Inflammatory macrophage (primary cell): ENCODE results near the gene C3orf52.

Experiments used
- DNase-seq, 2 donors: peaks; one replicate each; pipeline ENCODE4 v3.0.0-alpha.2; 2020 to 2022

C3orf52 gene

DNA sequence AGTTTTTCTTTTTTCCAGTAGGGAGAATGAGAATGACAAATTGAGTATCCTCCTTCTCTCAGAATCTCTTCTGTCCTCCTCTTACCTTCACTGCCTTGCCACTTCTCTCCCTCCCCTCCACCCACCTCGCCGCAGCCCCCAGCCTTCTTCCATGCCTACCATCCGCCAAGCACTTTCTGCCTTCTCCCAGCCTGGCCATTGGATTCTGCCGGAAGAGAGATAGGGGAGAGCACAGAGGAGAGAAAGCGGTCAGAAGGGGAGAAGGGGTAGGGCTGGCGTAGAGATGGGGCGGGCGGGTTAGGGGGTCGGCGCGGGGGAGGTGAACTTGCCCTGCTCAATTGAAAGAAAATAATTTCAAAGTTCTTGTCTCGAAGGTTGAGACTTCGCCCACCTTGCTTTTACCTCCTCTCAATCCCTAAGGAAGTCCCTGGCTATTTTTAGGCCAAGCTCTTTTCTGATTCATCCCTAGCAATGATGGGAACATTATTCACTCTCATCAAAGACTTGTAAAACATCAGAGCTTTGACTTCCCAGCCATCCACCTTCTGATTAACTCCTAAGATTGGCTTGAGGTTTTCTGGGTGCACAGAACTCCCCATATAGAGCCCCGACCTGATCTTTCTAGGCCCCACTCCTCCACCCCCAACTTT, 811 bp downstream of the C3orf52 start:
- no peak for DNase-seq

DNA sequence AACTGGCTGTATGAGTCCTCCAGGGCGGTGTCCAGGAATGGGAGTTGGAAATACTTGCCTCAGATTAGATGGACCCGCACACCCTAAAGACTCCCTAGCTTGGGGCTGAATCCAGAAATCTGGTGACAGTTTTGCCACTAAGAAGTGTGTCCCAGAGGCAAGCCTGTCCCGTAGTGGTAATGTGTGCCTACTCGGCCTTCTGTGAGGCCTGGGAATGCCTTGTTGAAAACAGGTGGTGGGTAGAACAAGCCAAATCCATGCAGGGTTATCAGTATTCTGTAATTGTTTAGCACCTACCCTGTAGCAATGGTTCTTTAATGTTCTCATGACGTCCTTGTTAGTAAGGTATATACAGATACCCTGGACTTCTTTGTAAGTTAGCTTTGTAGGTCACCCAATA, 1.6 kb downstream of the C3orf52 start:
- DNase-seq = no peak

DNA sequence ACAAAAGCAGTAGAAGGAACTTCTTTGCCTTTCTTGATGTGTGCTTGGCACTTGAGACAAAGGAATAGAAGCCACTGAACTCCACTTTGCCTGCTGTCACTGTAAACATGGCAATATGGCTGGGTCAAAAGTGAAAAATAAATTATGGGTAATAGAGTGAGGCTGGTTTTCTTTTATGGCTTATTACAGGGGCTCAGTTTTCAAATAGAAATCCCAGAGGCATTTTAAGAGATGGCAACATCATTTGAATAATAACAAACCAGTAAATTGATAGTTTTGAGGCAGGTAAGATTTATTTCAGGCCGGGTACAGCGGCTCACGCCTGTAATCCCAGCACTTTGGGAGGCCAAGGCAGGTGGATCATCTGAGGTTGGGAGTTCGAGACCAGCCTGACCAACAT, 2.8 kb downstream of the C3orf52 start:
- no peak for DNase-seq

DNA sequence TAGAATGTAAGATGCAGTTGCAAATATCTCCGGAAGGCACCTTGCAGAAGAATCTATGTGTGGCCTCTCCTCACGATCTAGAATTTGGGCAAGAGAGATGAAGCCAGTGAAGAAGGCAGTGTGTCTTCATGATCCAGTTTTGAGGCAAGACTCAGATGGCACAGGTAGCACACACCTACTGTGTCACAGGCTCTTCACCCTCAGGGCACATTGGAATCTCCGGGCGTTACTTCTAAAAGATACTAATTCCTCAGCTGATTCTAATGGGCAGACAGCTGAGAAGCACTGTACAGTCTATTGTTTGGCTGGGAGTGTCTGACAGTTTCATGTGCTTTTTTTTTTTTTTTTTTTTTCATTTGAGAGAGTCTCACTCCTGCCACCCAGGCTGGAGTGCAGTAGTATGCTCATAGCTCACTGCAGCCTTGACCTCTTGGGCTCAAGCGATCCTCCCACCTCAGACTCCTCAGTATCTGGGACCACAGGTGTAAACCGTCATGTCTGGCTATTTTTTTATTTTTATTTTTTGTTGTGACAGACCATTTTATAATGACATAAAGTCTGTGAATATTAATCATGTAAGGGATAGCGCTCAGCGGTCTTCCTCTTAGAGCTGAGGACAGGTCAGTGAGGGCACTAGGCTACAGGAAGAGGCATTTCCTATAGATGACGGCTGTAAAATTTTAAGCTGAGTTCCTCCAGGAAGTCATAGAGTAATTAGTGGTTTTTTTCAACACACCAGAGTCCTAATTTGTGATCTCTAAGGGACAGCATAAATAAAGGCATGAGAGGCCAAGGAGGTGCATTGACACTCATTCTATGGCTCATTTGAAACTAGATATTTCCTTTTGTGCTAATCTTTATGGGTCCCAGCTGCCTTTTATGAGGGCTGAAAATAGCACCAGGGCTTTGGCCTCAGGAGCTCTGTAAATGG, 4.0 kb downstream of the C3orf52 start:
- DNase-seq = peak; percentile 12 to 55

DNA sequence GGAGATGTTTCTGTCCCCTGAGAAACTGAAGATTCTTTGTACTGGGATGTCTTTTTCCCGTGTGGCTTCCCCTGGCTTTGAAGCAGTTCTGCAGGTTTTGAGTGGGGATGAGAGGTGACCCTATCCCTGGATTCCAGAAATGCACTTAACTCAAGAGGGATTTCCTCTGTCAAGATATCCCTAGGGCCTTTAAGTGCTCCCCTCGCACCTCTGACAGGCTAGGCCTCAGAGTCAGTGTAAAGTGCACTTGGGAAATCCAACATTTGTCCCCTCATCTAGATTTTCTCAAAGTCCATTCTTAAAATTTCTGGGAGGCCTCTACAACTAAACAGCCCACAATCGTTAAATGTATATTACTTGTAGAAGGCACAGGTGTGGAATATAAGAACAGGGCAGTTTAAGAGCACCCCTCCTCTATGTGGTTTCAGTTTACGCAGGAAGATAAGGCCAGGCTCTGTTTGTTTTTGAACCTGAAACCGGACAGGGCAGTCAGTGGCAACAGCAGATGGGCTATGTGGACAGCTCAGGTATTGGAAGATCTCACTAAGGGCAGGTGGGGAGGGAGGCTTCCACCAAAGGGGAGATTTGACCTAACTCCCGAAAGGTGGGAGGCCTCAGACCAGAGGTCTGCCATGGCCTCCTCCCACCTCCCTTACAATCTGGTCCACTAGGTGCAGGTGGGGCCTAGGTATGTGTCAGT, 4.8 kb downstream of the C3orf52 start:
- no peak for DNase-seq

DNA sequence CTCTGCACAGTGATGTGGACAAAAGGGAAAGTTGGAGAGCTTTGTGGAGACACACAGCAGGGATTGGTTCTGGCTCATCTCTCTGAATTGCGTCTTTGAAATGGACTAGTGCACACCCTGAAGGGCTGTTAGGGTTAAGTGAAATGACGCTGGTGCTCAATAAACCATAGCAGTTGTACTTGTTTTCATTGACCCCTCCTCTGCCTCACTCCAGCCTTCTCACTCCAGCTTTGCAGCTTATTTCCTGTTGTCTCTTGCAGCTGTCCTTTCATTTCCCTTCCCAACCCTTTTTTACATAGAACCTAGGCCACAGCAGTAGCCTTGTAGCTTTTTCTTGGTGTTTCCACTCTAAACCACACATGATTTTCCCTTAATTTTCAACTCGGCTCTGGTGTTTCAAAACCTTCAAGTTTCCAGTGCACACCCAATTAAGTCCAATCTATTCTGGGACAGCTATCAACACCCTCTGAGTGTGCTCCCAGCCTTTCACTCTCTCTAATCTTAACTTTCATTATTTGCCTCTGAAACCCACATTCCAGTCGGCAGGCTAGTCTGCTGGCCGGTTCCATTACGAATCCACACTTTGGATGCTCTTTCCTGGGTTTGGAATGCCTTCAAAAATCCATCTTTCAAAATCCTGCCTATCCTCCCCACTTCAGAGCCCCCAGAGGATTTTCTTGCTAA, 6.4 kb downstream of the C3orf52 start:
- DNase-seq = no peak

DNA sequence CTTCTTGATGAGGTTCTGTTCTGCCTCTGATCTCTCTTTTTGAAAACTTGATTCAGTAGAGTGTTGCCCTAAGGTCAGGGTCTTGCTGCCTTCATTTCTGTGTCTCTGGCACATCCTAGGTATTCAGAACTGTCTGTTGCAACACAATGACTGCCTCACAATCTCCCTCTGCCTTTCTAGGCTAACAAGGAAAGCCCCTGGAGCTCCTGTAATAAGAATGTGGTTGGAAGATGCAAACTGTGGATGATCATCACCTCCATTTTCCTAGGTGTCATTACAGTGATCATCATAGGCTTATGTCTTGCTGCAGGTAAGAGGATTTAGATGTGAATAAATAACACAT, 7.0 kb downstream of the C3orf52 start:
- no peak for DNase-seq

GRCh38 chr3:112095731-112096130, 9.5 kb downstream of the C3orf52 start:
- DNase-seq = no peak

- no peak for DNase-seq
Observed at GRCh38 chr3:112096176-112096575, 10.0 kb downstream of the C3orf52 start.

DNA sequence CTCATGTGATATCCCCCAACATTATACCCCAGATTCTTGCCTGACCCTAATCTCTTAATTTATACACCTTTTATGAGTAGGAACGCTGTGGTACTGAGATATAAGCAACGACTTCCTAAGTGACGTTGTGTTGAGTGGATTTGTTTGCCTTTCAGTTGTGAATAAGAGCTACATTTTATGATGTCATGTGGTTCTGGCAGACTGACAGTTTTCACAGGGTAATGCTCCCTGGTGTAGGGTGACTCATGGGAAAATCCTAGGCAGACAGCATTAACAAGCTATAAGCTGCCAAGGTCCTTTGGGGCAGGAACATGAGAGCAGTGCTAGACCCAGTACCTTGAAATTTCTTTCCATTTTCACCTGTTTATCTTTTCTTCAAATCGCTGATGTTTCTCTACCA, 11.2 kb downstream of the C3orf52 start:
- DNase-seq = peak; percentile 21 to 26

DNA sequence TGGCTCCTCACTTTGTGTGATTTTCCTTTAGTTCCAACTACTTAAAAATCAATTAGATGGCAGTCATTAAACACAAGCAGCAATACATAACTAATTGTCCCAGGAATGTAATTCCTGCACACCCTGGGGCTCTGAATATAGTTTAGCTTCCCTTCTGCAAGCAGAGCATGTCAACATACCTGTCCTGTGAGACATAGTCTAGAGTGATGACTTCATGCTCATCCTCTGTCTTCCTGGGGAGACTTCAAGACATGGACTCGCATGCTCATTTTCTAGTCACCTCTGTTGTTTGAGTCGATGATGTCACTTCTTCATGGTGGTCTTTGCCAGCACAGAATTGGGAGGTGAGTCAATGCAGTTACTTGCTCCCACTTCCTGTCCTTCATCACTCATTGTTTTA, 15.7 kb downstream of the C3orf52 start:
- DNase-seq = no peak

GRCh38 chr3:112104774-112105173, 18.6 kb downstream of the C3orf52 start:
- no peak for DNase-seq

GRCh38 chr3:112109322-112109721, 23.1 kb downstream of the C3orf52 start:
- no peak for DNase-seq

DNA sequence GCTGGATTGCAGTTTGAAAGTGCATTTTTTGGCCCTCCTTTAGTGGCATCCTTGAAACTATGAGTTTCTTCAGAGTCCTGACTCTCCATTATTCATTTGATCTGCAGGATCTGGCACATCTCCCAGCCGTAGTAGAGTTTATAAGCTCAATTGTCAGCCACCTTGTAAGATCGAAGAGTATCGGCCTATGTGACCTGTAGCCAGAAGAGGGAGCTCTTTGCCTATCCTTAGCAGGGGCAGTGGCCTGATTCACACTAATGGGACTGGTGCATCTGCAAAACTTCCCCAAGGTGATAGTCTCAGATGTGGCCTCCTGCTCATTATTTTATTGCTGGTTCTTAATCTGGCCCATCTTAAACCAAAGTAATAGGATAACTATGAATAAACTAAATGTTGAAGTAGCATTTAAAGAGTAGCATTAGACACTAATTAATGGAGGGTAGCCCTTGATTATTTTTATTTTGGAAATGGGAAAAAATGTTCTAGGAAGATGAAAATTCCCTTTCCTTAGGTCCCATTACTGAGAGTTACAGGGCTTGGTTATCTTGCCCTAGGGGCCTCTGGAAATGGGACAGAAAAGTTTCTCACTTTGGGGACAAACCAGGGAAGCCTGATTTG, 25.7 kb downstream of the C3orf52 start:
- DNase-seq = peak; percentile 66 to 74

DNA sequence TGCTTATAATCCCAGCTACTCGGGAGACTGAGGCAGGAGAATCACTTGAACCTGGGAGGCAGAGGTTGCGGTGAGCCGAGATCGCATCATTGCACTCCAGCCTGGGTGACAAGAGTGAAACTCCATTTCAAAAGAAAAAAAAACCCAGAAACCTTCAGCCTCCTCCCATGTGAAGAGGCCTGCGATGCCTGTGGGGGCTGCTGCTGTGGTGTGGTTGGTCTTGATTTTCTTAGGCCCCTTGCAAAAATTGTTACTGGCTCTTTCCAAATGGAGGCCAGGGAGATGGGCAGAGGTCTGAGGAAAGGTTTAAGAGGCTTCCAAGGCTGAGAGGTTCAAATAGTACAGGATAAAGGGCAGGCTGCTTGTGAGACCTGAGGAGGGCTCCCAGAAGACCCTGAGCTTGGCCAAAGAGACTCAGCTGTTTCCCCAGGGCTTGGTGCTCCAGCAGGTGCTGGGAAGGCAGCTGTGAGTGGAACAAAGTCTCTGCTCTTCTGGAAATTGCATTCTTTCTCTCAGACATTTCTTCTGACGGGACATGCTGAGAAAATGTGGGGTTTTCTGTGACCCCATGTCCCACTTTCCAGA, 28.5 kb downstream of the C3orf52 start:
- no peak for DNase-seq

DNA sequence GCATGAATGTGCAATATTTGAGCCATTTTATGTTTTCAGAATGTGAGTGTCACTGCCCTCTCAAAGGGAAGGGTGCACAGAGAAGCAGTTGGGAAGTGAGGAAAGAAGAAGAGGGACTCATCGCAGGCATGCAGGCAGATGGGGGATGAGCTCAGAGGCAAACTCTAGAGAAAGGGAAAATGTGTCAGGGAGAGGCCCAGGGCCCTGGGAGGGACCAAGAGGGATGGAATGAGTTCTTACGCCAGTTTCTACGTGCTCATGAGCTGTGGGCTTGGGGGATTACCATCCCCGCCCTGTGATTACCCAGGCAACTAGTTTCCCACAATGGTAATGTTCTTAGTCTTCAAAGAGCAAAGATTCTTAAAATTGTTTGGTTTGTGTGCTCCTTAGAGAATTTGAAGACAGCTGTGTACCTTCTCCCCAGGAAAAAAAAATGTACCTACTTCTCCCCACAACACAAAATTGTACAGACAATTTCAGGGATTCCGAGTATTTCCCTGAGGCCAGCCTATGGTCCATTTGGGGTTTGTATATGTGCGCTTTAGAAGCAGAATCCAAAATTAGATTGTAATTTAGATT, 29.1 kb downstream of the C3orf52 start:
- no peak for DNase-seq

DNA sequence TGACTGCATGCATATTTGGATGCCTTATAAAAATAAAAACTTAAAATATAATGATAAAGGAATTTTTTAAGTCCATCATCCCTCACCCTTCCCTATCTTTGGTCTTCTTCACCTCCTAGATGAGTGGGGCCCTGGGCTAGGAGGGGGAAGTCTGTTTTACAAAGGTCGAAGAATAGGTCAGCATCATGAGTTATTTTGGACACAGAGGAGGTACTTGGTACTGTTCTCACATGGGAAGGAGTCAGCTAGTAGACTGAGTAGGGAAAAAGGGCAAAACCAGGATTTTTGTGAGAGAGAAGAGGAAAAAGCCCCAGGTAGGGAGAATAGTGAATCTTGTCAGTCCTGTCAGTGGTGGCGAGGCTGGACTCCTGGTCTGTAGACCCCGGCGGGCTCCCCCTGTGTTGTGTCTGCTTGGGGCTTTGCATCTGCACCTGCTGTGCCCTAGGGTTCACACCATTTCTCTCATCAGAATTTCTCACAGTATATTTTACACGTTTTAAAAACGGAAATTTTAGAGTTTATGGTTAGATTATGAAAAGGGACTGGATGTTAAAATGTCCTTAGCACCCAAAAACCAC, 29.7 kb downstream of the C3orf52 start:
- no peak for DNase-seq

GRCh38 chr3:112116748-112117186, 30.6 kb downstream of the C3orf52 start:
- DNase-seq = no peak

- DNase-seq = no peak
Observed at GRCh38 chr3:112117415-112117814, 31.2 kb downstream of the C3orf52 start.

DNA sequence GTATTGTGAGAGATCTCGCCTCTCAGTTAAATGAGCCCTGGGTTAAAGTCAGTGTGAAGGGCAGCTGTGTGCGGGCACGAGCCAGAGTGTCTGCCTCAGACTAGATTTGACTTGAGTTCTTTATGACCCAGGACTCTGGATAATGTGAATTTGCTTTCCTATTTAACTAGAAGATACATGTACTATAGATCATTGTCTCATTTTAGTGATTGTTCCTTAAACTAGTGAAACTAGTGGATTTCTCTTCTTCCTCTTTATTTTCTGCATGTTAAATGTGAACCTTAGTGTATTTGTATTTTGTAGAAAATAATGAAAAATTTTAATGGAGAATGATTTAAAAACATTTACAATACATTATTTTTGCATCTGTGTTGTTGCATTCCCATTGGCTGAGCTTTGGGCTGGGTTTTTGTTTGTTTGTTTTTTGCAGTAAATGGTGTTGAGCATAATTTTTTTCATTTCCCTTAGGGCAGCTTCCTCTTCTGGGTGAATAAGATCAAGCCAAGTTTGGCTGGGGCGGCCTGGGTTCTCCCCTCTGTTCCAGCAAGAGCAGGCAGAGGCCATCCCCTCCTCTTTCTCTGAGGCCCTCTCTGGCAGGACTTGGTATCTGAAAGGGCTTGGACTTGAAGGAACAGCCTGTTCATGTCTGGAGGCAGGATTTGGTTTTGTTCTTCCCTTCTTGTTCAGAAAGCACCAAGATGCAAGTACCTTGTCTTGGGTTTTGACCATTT, 31.8 kb downstream of the C3orf52 start:
- peak; percentile 16 to 51 for DNase-seq
